ENCODE results near the gene DDX10.
"Not testable (repeated sequence)": the region's sequence is repeated elsewhere in the genome, so short reads cannot be mapped to it uniquely, and the experiment has no call there.

GRCh38 chr11:108740132-108740531 lies 75.3 kb downstream of the DDX10 start:
- TF ChIP-seq CTCF, POLR2A (IDR thresholded peaks at IDR 0.05): not testable (repeated sequence)

Measured in adrenal gland (tissue), 5 donors.